ENCODE data around the gene MBP.

DNA sequence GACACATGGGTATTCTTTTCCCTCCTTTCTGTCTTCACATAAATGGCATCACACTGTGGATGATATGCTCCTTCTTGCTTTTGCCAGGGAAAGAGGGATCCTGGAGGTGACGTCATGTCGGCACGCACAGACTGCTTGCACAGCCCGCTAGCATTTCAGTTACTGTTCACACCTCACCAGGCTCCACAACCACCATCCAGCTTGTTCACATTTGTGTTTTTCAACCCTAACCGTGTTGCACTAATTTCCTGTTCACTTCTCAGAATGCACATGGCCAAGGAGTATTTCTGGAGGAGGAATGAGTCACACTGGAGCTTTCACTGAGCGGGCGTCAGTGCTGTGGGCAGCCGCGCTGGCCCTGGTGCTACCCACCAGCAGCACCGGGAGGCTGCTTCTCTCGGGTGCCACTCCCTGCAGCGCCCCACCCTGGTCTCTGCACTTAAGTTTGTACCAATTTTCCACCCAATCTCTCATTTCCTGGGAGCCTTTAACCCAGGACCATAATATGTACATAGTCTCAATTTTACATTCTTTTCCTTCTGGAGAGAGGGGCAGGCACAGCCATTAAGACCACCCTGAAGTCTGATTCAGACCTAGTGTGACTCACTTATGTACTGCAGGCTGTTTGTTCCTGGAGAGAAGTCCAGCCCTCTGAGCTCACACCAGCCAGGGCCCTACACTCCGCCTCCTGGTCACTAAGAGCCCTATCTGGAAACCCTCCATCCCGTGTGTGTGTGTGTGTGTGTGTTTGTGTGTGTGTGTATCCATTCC is 65.1 kb downstream of the MBP start:
- TF ChIP-seq, protein P1, sequence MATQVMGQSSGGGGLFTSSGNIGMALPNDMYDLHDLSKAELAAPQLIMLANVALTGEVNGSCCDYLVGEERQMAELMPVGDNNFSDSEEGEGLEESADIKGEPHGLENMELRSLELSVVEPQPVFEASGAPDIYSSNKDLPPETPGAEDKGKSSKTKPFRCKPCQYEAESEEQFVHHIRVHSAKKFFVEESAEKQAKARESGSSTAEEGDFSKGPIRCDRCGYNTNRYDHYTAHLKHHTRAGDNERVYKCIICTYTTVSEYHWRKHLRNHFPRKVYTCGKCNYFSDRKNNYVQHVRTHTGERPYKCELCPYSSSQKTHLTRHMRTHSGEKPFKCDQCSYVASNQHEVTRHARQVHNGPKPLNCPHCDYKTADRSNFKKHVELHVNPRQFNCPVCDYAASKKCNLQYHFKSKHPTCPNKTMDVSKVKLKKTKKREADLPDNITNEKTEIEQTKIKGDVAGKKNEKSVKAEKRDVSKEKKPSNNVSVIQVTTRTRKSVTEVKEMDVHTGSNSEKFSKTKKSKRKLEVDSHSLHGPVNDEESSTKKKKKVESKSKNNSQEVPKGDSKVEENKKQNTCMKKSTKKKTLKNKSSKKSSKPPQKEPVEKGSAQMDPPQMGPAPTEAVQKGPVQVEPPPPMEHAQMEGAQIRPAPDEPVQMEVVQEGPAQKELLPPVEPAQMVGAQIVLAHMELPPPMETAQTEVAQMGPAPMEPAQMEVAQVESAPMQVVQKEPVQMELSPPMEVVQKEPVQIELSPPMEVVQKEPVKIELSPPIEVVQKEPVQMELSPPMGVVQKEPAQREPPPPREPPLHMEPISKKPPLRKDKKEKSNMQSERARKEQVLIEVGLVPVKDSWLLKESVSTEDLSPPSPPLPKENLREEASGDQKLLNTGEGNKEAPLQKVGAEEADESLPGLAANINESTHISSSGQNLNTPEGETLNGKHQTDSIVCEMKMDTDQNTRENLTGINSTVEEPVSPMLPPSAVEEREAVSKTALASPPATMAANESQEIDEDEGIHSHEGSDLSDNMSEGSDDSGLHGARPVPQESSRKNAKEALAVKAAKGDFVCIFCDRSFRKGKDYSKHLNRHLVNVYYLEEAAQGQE (IDR thresholded peaks at IDR 0.05; ENCODE audit: insufficient read depth in 1 of 2, low read depth in 2 of 2, low read length in 2 of 2) = peak; percentile 62 to 79; a peak in 3 of 4 replicates
- no peak for TF ChIP-seq TAF1 (IDR thresholded peaks at IDR 0.05; ENCODE audit: borderline replicate concordance, insufficient read depth, low read length)
- TF ChIP-seq POLR2AphosphoS5 (IDR thresholded peaks at IDR 0.05; ENCODE audit: low read depth, low read length) = no peak

Data from PFSK-1 (cell line).